Stimulated activated naive CD8-positive, alpha-beta T cell treated with anti-CD3 and anti-CD28 coated beads, Interleukin-15, Interleukin-2, amounts not matched to agents 100 ng/mL and 50 ng/mL, for 24 hours (primary cell): ENCODE data around the gene ITSN2.
"Not testable (repeated sequence)": the region's sequence is repeated elsewhere in the genome, so short reads cannot be mapped to it uniquely, and the experiment has no call there.

Experiments
- H3K27ac Mint-ChIP-seq: one replicate; pipeline ENCODE4 v1.8.0; 2021; ENCODE audit warnings: mild to moderate bottlenecking, mixed read lengths
- H3K27me3 Mint-ChIP-seq: one replicate; pipeline ENCODE4 v1.8.0; 2021; ENCODE audit warnings: mixed read lengths
- H3K36me3 Mint-ChIP-seq: one replicate; pipeline ENCODE4 v1.8.0; 2021; ENCODE audit warnings: low read depth, mixed read lengths
- H3K4me1 Mint-ChIP-seq: one replicate; pipeline ENCODE4 v1.8.0; 2021; ENCODE audit warnings: low read depth, mixed read lengths
- H3K4me3 Mint-ChIP-seq: one replicate; pipeline ENCODE4 v1.8.0; 2021; ENCODE audit warnings: mild to moderate bottlenecking, mixed read lengths
- H3K9me3 Mint-ChIP-seq: one replicate; pipeline ENCODE4 v1.8.0; 2021; ENCODE audit warnings: mixed read lengths

The ITSN2 gene

DNA sequence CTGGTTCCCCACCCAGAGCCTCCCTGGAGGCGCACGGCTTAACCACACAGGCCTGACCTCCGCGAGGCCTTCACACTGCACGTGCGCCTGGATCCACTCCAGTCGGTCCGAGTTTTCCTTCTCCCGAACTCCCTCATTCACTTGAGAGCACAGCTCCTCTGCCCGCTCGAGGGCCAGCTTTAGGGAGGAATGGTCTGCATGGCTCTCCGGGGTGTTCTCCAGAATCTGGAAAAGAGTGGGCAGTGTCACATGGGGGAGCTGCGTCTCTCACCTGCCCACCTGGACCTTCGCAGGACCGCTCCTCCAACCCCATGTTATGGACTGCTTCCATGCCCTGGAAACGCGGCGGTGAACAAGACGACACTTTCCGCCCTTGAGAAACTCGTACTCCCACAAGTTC is 149.6 kb downstream of the ITSN2 start:
- peaks cover 48% of the 10 kb centered on the region for H3K36me3 Mint-ChIP-seq
- H3K4me1 Mint-ChIP-seq, result no peaks in the 10 kb centered on the region
- H3K4me3 Mint-ChIP-seq, result no peak overlapping the region
- H3K27ac Mint-ChIP-seq, result no peak overlapping the region
- H3K9me3 Mint-ChIP-seq, result no peaks in the 10 kb centered on the region
- no peaks in the 10 kb centered on the region for H3K27me3 Mint-ChIP-seq

DNA sequence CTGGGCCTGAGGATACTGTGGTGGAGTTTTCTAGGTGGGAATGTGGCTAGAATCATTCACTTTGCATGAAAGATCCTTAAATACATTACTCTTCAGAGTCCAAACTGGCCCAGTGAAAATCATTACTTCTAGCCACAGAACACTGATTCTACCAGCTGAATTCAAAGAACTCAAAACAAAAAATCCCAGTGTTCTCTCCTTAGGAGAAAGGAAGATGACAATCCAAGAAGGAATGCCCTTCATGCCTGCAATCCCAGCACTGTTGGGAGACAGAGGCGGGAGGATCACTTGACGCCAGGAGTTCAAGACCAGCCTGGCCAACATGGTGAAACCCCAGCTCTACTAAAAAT is 150.3 kb downstream of the ITSN2 start:
- Mint-ChIP-seq H3K27ac (no peak overlapping the region), H3K36me3 (peaks cover 46% of the 10 kb centered on the region), H3K4me3 (no peak overlapping the region), H3K4me1 (no peaks in the 10 kb centered on the region), H3K27me3 (no peaks in the 10 kb centered on the region), H3K9me3 (no peaks in the 10 kb centered on the region)

DNA sequence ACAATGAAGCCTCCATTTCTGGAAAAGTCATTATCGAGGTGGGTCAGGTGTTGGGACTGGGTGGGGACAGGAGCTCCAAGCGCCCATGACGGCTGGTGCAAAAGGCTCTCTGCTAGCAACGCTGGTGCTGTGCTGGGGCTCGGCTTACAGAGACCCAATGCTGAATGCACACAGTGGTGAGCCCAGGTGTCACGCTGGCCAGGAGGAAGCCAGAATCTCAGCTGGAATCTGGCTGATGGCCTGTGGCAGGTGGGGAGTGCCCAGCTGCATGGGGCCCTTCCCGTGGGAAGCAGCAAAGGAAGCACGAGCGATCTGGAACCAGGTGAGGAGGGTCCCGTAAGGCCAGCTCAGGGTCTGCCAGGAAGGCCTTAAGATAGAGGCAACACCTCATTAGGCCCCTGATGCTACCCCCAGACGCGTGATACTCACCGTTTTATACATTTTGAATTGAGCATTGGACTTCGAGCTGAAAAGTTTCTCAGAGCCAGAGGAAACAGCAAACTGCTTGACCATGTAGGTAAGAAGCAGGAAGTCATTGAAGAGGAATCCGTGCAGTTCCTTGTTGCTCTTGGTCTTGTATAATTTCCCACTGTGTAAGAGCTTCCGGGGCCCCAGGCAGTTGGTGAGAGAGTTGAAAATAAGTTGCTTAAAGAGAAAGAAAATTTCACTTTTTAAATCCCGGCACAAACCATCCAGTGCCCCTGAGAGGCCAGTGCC is 150.8 kb downstream of the ITSN2 start:
- no peak overlapping the region for H3K27ac Mint-ChIP-seq
- peaks cover 46% of the 10 kb centered on the region for H3K36me3 Mint-ChIP-seq
- H3K4me3 Mint-ChIP-seq, result no peak overlapping the region
- H3K27me3 Mint-ChIP-seq, result no peaks in the 10 kb centered on the region
- H3K4me1 Mint-ChIP-seq, result no peaks in the 10 kb centered on the region
- H3K9me3 Mint-ChIP-seq, result no peaks in the 10 kb centered on the region

DNA sequence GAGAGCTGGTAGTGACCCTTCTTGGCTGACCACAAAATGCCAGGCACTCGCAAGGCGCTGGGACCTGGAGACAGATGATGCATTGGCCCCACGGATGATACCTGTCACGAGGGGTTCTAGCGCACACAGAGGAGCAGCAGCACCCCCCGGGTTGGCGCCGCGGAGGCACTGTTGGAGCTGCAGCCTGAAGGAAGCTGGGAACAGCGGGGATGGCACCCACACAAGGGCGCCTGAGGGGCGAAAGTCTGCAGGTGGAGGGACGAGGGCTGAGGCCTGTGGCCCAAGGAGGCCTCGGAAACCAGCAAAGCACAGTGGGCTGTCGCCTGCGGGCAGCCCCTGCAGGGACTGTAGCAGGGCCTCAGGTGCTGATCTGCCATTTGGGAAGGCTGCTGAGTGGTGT is 151.8 kb downstream of the ITSN2 start:
- Mint-ChIP-seq H3K27ac (no peak overlapping the region), H3K4me3 (no peak overlapping the region), H3K36me3 (peaks cover 55% of the 10 kb centered on the region), H3K4me1 (no peaks in the 10 kb centered on the region), H3K9me3 (no peaks in the 10 kb centered on the region), H3K27me3 (no peaks in the 10 kb centered on the region)

DNA sequence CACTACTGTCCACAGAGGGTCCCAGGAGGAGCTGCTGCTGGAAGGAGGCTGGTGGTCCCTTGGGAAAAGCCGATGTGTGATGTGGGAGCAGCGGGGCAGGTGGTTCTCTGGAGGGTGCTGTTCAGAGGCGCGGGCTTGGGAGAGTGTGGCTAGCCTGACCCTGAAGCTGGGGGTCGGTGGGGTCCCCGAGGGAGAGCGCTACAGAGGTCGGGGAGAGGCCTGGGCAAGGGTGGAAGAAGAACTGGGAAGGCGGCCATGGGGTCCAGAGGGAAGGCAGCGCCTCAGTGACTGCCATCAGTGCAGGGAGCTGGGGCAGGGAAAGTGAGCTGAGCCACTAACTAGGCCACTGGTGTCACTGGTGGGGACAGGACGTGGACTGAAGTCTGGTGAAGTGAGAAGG is 153.0 kb downstream of the ITSN2 start:
- no peak overlapping the region for H3K27ac Mint-ChIP-seq
- no peaks in the 10 kb centered on the region for H3K27me3 Mint-ChIP-seq
- peaks cover 52% of the 10 kb centered on the region for H3K36me3 Mint-ChIP-seq
- no peaks in the 10 kb centered on the region for H3K9me3 Mint-ChIP-seq
- H3K4me3 Mint-ChIP-seq, result no peak overlapping the region
- no peaks in the 10 kb centered on the region for H3K4me1 Mint-ChIP-seq

- no peaks in the 10 kb centered on the region for H3K4me1 Mint-ChIP-seq
- no peaks in the 10 kb centered on the region for H3K27me3 Mint-ChIP-seq
- no peaks in the 10 kb centered on the region for H3K9me3 Mint-ChIP-seq
- H3K36me3 Mint-ChIP-seq, result peaks cover 48% of the 10 kb centered on the region
- H3K27ac Mint-ChIP-seq, result no peak overlapping the region
- no peak overlapping the region for H3K4me3 Mint-ChIP-seq
Observed at GRCh38 chr2:24206714-24207113, 153.6 kb downstream of the ITSN2 start.

DNA sequence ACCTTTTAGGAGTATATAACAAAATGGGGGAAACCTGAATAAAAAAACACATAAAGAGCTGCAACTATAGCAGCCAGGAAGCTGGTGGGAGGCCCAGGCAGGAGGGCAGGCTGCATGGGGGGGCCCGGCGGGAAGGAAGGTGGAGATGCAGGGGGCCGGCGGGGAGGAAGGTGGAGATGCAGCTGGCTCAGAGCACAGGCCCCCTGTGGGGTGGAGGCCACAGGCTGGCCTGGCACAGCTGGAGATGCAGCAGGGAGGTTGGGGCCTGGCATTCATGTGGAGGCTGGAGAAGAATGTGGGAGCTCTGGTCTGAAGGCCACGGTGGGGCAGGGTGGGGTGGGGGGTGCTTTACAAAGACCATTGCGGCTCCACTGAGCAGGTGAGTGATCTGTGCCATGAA is 154.1 kb downstream of the ITSN2 start:
- Mint-ChIP-seq H3K27me3 (no peaks in the 10 kb centered on the region), H3K9me3 (no peaks in the 10 kb centered on the region), H3K4me3 (no peak overlapping the region), H3K36me3 (peaks cover 49% of the 10 kb centered on the region), H3K4me1 (no peaks in the 10 kb centered on the region), H3K27ac (no peak overlapping the region)

DNA sequence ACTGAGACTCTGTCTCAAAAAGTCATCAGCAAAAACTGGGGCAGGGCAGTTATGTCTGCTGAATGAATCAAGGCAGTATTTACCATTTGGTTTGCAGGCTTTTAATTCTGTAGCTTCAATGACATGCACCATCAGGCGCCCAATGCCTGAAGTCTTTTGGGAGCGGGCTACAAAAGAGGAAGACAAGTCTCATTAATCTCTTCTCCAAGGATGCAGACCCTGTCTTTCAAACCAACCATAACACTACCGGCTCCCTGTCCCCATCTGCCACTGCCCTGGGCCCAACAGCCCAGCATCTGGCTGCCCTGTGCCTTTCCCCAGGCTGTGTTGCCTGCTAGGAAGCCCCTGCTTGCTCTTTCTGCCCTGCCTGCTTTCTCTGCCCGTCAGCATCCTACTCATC is 155.2 kb downstream of the ITSN2 start:
- H3K4me1 Mint-ChIP-seq, result no peaks in the 10 kb centered on the region
- no peaks in the 10 kb centered on the region for H3K27me3 Mint-ChIP-seq
- no peak overlapping the region for H3K4me3 Mint-ChIP-seq
- H3K36me3 Mint-ChIP-seq, result peaks cover 50% of the 10 kb centered on the region
- H3K27ac Mint-ChIP-seq, result no peak overlapping the region
- no peaks in the 10 kb centered on the region for H3K9me3 Mint-ChIP-seq

DNA sequence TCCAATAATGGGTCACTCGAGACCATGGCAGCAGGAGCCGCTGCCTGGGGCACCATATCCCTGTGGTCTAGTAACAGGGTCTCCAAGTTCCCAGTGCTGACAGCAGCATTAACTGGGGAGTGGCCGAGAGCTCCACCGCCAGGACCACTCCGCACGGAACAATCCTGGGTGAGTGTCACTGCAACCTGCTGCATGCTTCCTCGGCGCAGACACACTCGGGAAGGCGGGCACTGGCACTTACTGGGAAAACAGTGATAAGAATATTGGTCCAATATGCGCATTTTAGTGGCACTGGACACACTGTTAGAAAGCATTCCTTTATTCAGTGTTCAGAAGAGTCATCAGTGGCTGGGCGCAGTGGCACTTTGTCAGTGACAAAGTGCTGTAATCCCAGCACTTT is 155.8 kb downstream of the ITSN2 start:
- peaks cover 48% of the 10 kb centered on the region for H3K36me3 Mint-ChIP-seq

DNA sequence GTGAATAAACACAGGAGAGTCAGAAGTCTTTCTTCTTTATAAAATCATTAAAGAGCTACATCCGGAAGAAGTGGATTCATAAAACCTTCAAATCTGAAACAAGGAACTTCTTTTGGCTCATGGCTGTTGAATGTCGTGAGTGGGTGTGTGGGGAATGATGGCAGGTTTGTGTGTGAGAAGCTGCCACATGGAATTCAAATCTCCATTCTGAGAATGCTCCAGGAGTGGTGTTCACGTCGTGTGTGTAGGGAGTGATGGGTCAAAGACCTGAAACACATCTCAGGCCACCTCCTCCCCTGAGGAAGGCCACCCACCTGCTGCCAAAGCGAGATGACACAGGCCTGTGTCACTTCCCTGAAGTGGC is 156.6 kb downstream of the ITSN2 start:
- peaks cover 43% of the 10 kb centered on the region for H3K36me3 Mint-ChIP-seq
- peaks cover 6% of the 10 kb centered on the region for H3K9me3 Mint-ChIP-seq

More for the DNA sequence above, 155.8 kb downstream of the ITSN2 start:
- H3K27me3 Mint-ChIP-seq, result no peaks in the 10 kb centered on the region
- no peak overlapping the region for H3K4me3 Mint-ChIP-seq
- no peaks in the 10 kb centered on the region for H3K9me3 Mint-ChIP-seq
- no peak overlapping the region for H3K27ac Mint-ChIP-seq
- H3K4me1 Mint-ChIP-seq, result no peaks in the 10 kb centered on the region

DNA sequence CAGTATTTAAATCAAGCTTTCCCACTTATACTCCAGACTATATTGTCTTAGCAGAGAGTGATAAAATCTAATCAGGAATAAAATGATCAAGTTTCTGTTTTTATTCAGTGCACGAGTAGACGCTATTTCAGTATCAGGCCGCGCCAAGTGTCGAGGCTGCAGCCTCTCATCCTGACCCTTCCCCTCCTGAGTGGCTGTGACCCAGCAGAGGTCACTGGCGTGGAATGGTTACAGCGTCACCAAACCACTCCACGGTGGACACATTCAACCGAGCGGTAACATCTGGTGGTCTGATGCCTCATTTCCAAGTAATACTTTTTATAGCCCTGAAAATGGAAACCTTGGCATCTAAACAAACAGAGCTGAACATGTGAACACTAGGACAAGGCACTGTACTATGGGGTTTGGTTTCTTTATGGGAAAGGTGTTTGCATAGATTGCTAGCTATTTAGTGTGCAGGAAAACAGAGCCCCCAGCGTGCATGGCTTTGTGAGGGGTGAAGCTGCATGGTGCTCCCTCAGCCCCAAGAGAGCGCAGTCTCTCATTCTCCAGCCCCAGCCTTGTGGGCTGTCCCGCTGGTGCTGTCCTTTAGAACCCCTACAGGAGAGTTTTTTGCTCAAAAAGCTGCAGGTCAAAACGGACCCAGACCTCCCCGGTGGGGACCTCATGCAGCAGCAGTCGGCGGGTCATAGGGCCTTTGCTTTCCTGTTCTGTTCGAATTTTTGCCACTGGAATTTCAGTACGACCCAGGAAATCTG is 157.1 kb downstream of the ITSN2 start:
- Mint-ChIP-seq H3K4me3 (no peak overlapping the region), H3K36me3 (peaks cover 41% of the 10 kb centered on the region), H3K4me1 (no peaks in the 10 kb centered on the region), H3K27me3 (no peaks in the 10 kb centered on the region), H3K9me3 (peaks cover 6% of the 10 kb centered on the region), H3K27ac (peak overlapping the region; percentile 12)

More for the DNA sequence above, 156.6 kb downstream of the ITSN2 start:
- H3K4me1 Mint-ChIP-seq, result no peaks in the 10 kb centered on the region
- no peak overlapping the region for H3K4me3 Mint-ChIP-seq
- H3K27me3 Mint-ChIP-seq, result no peaks in the 10 kb centered on the region
- peak overlapping the region; percentile 12 for H3K27ac Mint-ChIP-seq

DNA sequence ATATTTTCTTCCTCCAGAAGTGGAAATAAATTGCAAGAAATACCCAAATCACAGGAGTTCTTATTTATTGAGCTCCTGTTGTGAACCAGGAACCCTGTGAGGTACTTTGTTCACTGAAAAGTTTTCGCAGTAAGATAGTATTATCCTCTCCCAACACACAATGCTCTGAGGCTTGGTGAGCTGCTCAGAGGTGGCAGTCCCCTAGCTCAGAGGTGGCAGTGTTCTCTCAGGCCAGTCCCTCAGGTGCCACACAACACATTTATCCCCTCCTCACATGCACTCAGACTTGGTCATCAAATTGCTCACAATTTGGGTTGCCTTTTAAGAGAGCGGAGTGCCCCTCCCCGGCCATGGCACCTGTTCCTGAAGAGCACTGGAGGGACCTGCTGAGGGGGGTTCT is 159.5 kb downstream of the ITSN2 start:
- Mint-ChIP-seq H3K9me3 (peaks cover 12% of the 10 kb centered on the region), H3K27me3 (no peaks in the 10 kb centered on the region), H3K4me3 (no peak overlapping the region), H3K4me1 (no peaks in the 10 kb centered on the region), H3K27ac (no peak overlapping the region), H3K36me3 (peaks cover 26% of the 10 kb centered on the region)

- Mint-ChIP-seq H3K9me3 (peaks cover 12% of the 10 kb centered on the region), H3K36me3 (peaks cover 25% of the 10 kb centered on the region), H3K4me3 (no peak overlapping the region), H3K27ac (no peak overlapping the region), H3K4me1 (no peaks in the 10 kb centered on the region), H3K27me3 (no peaks in the 10 kb centered on the region)
Observed at GRCh38 chr2:24199968-24200590, 160.3 kb downstream of the ITSN2 start.

DNA sequence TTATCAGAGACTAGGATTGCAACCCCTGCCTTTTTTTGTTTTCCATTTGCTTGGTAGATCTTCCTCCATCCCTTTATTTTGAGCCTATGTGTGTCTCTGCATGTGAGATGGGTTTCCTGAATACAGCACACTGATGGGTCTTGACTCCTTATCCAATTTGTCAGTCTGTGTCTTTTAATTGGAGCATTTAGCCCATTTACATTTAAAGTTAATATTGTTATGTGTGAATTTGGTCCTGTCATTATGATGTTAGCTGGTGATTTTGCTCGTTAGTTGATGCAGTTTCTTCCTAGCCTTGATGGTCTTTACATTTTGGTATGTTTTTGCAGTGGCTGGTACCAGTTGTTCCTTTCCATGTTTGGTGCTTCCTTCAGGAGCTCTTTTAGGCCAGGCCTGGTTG is 163.1 kb downstream of the ITSN2 start:
- not testable (repeated sequence) for H3K27ac Mint-ChIP-seq, H3K27me3 Mint-ChIP-seq, H3K4me1 Mint-ChIP-seq, H3K4me3 Mint-ChIP-seq
- Mint-ChIP-seq H3K9me3 (peaks cover 12% of the 10 kb centered on the region), H3K36me3 (peaks cover 14% of the 10 kb centered on the region)

- H3K36me3 Mint-ChIP-seq, result no peaks in the 10 kb centered on the region
- no peaks in the 10 kb centered on the region for H3K4me1 Mint-ChIP-seq
- no peaks in the 10 kb centered on the region for H3K27me3 Mint-ChIP-seq
- peaks cover 4% of the 10 kb centered on the region for H3K9me3 Mint-ChIP-seq
- no peak overlapping the region for H3K27ac Mint-ChIP-seq
- no peak overlapping the region for H3K4me3 Mint-ChIP-seq
Observed at GRCh38 chr2:24191848-24192247, 168.5 kb downstream of the ITSN2 start.
